DMS153 (cell line): Measurements from ENCODE around the gene TMEM161A.
"Not testable (repeated sequence)": the region's sequence is repeated elsewhere in the genome, so short reads cannot be mapped to it uniquely, and the experiment has no call there.

Experiments
- DNase-seq: peaks from one replicate; lab custom pipeline; 2025; lab: John Stamatoyannopoulos, UW

TMEM161A gene

GRCh38 chr19:19138109-19138981 lies at the start of gene TMEM161A:
TMEM161A (minus strand) TSS chr19:19138478; CDS start chr19:19138428, 50 bp downstream.
- DNase-seq = peak; percentile 94

DNA sequence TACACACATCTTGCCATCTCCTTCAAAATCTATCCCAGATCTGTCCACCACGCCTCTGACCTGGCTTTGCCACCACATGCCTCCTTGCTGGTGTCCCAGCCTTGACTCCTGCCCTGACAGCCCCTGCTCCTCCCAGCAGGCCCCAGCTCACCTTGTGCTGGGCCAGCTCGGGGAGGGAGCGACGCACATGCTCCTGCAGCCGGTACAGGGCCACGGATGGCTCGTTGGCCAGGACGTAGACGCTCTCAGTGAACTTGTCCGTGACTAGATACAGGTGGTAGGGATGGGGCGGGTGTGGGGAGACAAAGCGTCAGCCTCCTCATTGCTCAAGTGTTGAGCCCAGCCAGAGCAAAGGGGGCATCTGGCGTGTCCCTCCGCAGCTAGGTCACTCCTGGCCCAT lies 48.5 kb upstream of the TMEM161A start:
- no peak for DNase-seq

GRCh38 chr19:19185853-19186740 lies 47.8 kb upstream of the TMEM161A start:
- DNase-seq = no peak

GRCh38 chr19:19181488-19181998 lies 43.3 kb upstream of the TMEM161A start:
- DNase-seq = no peak

- DNase-seq = no peak
Observed at GRCh38 chr19:19179548-19180441, 41.5 kb upstream of the TMEM161A start.

GRCh38 chr19:19176950-19177349 lies 38.7 kb upstream of the TMEM161A start:
- DNase-seq = no peak

DNA sequence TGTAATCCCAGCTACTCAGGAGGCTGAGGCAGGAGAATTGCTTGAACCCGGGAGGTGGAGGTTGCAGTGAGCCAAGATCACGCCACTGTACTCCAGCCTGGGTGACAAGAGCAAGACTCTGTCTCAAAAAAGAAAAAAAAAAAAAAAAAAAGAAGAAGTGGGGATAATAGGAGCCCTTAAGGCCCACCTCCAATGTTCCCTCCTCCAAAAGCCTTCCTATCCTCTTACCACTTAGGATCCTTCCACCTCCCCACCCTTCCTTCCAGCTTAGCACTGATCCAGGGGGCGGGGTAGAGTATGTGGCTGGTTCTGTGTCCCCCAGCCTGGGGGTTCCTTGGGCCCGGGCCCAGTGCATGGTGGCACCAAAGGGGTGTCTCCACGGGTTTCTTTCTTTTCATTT lies 35.0 kb upstream of the TMEM161A start:
- not testable (repeated sequence) for DNase-seq

DNA sequence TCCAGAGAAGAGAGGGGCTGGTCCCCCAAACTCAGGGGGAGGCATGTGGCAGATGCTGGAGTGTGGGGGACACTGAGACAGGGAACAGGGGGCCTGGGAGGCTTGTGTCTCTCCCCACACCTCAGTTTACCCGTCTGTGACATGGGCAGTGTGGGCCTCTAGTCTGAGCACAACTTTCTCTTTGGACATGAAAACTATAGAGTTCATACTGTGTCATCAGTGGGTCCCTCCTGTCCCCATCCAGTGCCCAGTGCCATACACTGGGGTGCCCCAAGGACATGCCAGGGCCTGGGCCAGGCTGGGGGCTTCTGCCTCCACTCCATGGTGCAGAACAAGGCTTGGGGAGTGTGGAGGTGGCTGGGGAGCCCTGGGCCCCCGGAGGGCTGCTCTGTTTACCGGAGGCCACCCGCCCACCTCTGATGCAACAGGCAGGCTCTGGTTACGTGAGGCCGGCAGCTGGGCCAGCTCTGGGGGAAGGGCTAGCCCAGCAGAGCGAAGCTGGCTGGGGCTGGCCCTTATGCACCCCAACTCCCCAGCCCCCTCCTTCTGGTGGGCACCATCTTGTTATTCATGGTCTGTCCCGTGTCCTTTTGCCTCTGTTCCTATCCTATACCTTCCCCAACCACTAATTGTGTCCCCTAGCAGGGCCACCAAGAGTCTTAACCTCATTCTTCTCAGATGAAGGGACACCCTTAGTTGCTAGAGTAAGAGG lies 33.7 kb upstream of the TMEM161A start:
- DNase-seq = no peak

- no peak for DNase-seq
Observed at GRCh38 chr19:19170873-19171672, 32.8 kb upstream of the TMEM161A start.

DNA sequence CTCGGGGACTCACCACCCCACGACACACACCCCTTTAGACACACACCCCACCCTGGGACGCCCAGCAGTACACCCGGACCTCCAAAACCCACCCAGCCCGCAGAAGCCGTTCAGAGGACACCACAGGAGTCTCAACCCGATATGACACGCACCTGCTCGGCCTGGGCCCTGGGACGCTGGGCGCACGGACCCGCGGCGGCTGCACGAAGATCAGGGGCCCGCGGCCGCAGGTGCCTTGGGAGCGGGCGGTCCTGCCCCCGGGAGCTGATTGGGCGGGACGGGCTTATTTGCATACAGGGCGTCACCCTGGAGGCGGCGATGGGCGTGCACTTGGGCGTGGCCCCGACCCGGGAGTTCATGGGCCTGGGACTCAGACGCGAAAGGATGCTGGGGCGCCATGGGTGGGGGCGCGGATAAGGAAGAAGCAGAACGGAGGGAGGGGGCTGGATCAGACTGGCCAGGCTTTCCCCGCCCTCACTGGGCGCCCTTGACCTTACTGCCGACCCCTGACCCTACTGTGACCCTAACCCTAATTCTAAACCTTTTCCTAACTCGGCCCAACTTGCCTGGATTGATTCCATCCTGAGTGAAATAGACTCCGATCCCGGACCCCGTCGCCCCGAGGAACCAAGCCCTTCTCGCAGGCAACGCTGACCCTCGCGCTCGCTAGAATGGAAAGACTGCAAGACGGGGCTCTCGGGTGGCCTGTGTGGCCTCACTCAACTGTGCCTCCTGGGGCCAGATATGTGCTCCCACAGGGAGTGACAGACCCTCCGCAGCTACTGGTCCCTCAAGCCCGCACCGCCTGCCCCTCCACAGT lies 32.0 kb upstream of the TMEM161A start, which contains the start of gene MEF2B:
TSS of gene MEF2B (minus strand) at position 211 of the 820 bp plus-strand sequence. CDS start 19,528 bp downstream, outside the sequence.
- DNase-seq = peak; percentile 75

- no peak for DNase-seq
Observed at GRCh38 chr19:19169236-19170052, 31.2 kb upstream of the TMEM161A start.

GRCh38 chr19:19167612-19168011 lies 29.3 kb upstream of the TMEM161A start:
- no peak for DNase-seq

- no peak for DNase-seq
Observed at GRCh38 chr19:19165396-19165795, 27.1 kb upstream of the TMEM161A start.

DNA sequence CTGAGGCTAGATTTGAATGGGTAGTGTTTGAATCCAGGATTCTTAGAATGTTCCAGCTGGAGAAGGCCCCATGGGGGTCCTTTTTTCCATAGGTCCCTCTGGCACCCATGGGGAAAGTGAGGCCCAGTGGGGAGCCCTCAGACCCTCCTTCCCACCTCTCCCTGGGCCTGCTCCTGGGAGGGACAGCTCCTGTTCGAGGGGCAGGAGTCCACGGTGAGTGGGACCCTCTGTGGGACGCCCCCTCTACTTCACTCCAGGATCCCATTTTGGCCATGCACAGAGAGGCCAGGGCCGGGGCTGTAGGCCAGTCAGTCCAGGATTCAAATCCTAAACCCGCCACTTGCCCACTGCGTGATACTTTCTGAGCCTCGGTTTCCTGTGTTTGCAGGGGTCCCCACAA lies 24.2 kb upstream of the TMEM161A start:
- no peak for DNase-seq

GRCh38 chr19:19160461-19161035 lies 22.3 kb upstream of the TMEM161A start:
- no peak for DNase-seq

GRCh38 chr19:19159534-19159933 lies 21.3 kb upstream of the TMEM161A start:
- DNase-seq = no peak

GRCh38 chr19:19157808-19158207 lies 19.5 kb upstream of the TMEM161A start:
- no peak for DNase-seq
